K562 (cell line): Measurements from ENCODE around the gene TGM3. TPM values are rescaled to one million over a fixed set of nuclear protein-coding genes. Genes with fewer than 3 reads are reported as not detected.

Experiments
- BCOR ChIP-seq: fragments of 450-650 bp; IDR thresholded peaks from 2 replicates; pipeline ENCODE4 v1.6.1; 2016
- CBFA2T2 ChIP-seq: fragments of 450-650 bp; conservative IDR thresholded peaks from 2 replicates; pipeline ENCODE4 v1.6.1; 2017; ENCODE audit warnings: mild to moderate bottlenecking
- CBX8 ChIP-seq: fragments of 200-600 bp; sonication (generic); IDR thresholded peaks from 2 replicates; pipeline ENCODE4 v1.6.1; 2012; ENCODE audit warnings: borderline replicate concordance, mixed run types, low read depth, mild to moderate bottlenecking, moderate library complexity, mixed read lengths, low read length, control low read depth, inconsistent platforms; ENCODE audit not compliant: poor library complexity, severe bottlenecking; ENCODE audit errors: extremely low read depth
- EGR1 ChIP-seq: fragments of 450-650 bp; conservative IDR thresholded peaks from 2 replicates; pipeline ENCODE4 v1.6.1; 2017; ENCODE audit warnings: mild to moderate bottlenecking
- FOS ChIP-seq: IDR thresholded peaks from 3 replicates; pipeline ENCODE4 v1.6.1; 2011; ENCODE audit not compliant: insufficient read length; ENCODE audit errors: extremely low read depth
- GMEB1 ChIP-seq: fragments of 250-450 bp; sonication (Bioruptor Pico); IDR thresholded peaks from 2 replicates; pipeline ENCODE4 v1.4.0; 2020; ENCODE audit warnings: mild to moderate bottlenecking
- JUN ChIP-seq, 2 experiments: sonication (generic) in 1 of 2; formaldehyde crosslinking in 1 of 2; IDR thresholded peaks; 2 replicates each; pipeline versions ENCODE4 v1.6.1 to v1.8.0; 2012 to 2022; ENCODE audit warnings: borderline replicate concordance in 2 of 2, mild to moderate bottlenecking in 2 of 2, improper control_type of control experiment in 1 of 2, low read depth in 1 of 2, low read length in 1 of 2, missing genetic modification reagents in 1 of 2
- MAX ChIP-seq: sonication (generic); formaldehyde crosslinking; IDR thresholded peaks from 2 replicates; pipeline ENCODE4 v1.9.0; 2022; ENCODE audit warnings: mild to moderate bottlenecking, missing genetic modification reagents
- MEF2D ChIP-seq: conservative IDR thresholded peaks from 2 replicates; pipeline ENCODE4 v1.6.1; 2016; ENCODE audit warnings: low read depth, missing genetic modification characterization, missing compliant biosample characterization
- MLLT1 ChIP-seq, 2 experiments: fragments of 450-650 bp; IDR thresholded peaks; 2 replicates each; pipeline ENCODE4 v1.6.1; 2016
- MTA1 ChIP-seq: fragments of 450-650 bp; IDR thresholded peaks from 2 replicates; pipeline ENCODE4 v1.6.1; 2017; ENCODE audit warnings: borderline replicate concordance
- NFIX ChIP-seq: fragments of 250-450 bp; sonication (Bioruptor Pico); IDR thresholded peaks from 2 replicates; pipeline ENCODE4 v1.4.0; 2020; ENCODE audit warnings: low read depth, mild to moderate bottlenecking, moderate library complexity
- NR1H2 ChIP-seq: sonication (generic); formaldehyde crosslinking; IDR thresholded peaks from 2 replicates; pipeline ENCODE4 v1.4.0; 2020; ENCODE audit warnings: mild to moderate bottlenecking, missing genetic modification reagents
- NR3C1 ChIP-seq: sonication (generic); formaldehyde crosslinking; IDR thresholded peaks from 2 replicates; pipeline ENCODE4 v1.8.1; 2022; ENCODE audit warnings: missing genetic modification reagents
- PHF8 ChIP-seq: fragments of 200-600 bp; sonication (generic); IDR thresholded peaks from 2 replicates; pipeline ENCODE4 v1.6.1; 2012; ENCODE audit warnings: mixed run types, mild to moderate bottlenecking, inconsistent platforms, low read length, moderate library complexity, borderline replicate concordance
- RFX1 ChIP-seq: fragments of 450-650 bp; IDR thresholded peaks from 2 replicates; pipeline ENCODE4 v1.6.1; 2016; ENCODE audit warnings: mild to moderate bottlenecking, moderate library complexity
- U2AF1 ChIP-seq: fragments of 200-400 bp; formaldehyde crosslinking; optimal IDR thresholded peaks from 2 replicates; pipeline ENCODE3; 2017; ENCODE audit warnings: mild to moderate bottlenecking, low read depth, low read length, moderate library complexity
- polyA plus RNA-seq, 8 experiments: library from polyadenylated mRNA; depleted of rRNA in 4 of 8; stranded (reverse) in 5 of 8; unstranded in 3 of 8; fragments of >200 nt; fragmentation: Nextera tagmentation in 2 of 8; fragmentation: Illumina TruSeq in 1 of 8; extraction: Ambion mirVana in 2 of 8; extraction: Trizol in 1 of 8; gene quantifications; 2 replicates each; pipeline versions ENCODE4 v1.2.1 to v1.2.3, GENCODE V29; 2011 to 2014; ENCODE audit warnings: inconsistent platforms in 1 of 8, missing spikeins in 1 of 8
- total RNA-seq, 7 experiments: library from RNA; depleted of rRNA in 6 of 7; stranded (reverse); fragments of >200 nt in 6 of 7; fragmentation: Illumina TruSeq in 2 of 7; extraction: Trizol in 2 of 7; gene quantifications; 2 replicates each; pipeline versions ENCODE4 v1.2.1 to v1.2.3, GENCODE V29; 2011 to 2021; ENCODE audit warnings: low replicate concordance in 1 of 7
- TF ChIP-seq, protein P1 (sequence below): fragments of 250-450 bp; sonication (Bioruptor Pico); IDR thresholded peaks from 2 replicates; pipeline ENCODE4 v1.5.0; 2020; ENCODE audit warnings: mild to moderate bottlenecking
- TF ChIP-seq, protein P2 (sequence below): fragments of 450-650 bp; formaldehyde crosslinking; IDR thresholded peaks from 2 replicates; pipeline ENCODE4 v1.4.0; 2020; ENCODE audit warnings: mild to moderate bottlenecking, moderate library complexity
- TF ChIP-seq, protein P3 (sequence below): sonication (generic); formaldehyde crosslinking; IDR thresholded peaks from 2 replicates; pipeline ENCODE4 v1.8.0; 2022; ENCODE audit warnings: mild to moderate bottlenecking, missing genetic modification reagents

Gene TGM3
- total and polyA plus RNA-seq, 9 of the 15 experiments (the other 6 are each of a cell fraction or from before 2014, with no cell fraction given), result not detected

GRCh38 chr20:2314759-2315439, 19.1 kb downstream of the TGM3 start (continued):
- TF ChIP-seq, protein P1, sequence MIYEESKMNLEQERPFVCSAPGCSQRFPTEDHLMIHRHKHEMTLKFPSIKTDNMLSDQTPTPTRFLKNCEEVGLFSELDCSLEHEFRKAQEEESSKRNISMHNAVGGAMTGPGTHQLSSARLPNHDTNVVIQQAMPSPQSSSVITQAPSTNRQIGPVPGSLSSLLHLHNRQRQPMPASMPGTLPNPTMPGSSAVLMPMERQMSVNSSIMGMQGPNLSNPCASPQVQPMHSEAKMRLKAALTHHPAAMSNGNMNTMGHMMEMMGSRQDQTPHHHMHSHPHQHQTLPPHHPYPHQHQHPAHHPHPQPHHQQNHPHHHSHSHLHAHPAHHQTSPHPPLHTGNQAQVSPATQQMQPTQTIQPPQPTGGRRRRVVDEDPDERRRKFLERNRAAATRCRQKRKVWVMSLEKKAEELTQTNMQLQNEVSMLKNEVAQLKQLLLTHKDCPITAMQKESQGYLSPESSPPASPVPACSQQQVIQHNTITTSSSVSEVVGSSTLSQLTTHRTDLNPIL (CRISPR knock-in tag), result no peak
- TF ChIP-seq NR3C1 (no peak), PHF8 (peak; percentile 28; the same call in 1 of the 2 replicates), MTA1 (no peak; the same call in 1 of the 2 replicates), MEF2D (tag) (no peak), NFIX (CRISPR knock-in tag) (no peak), MAX (CRISPR knock-in tag) (no peak; the same call in 1 of the 2 replicates), JUN (IDR thresholded peaks at IDR 0.05; ENCODE audit: borderline replicate concordance, low read depth, low read length) (peak; percentile 46; the same call in 1 of the 2 replicates), JUN (CRISPR knock-in tag; IDR thresholded peaks at IDR 0.05; ENCODE audit: borderline replicate concordance) (no peak), CBFA2T2 (peak; percentile 89), GMEB1 (CRISPR knock-in tag) (no peak), EGR1 (no peak), FOS (no peak), CBX8 (no peak), BCOR (0 out of 2 replicates have a peak, but pooled peaks have one; percentile 47), U2AF1 (no peak), MLLT1 (IDR thresholded peaks at IDR 0.05) (no peak), NR1H2 (no peak), RFX1 (no peak)
- TF ChIP-seq, protein P2, sequence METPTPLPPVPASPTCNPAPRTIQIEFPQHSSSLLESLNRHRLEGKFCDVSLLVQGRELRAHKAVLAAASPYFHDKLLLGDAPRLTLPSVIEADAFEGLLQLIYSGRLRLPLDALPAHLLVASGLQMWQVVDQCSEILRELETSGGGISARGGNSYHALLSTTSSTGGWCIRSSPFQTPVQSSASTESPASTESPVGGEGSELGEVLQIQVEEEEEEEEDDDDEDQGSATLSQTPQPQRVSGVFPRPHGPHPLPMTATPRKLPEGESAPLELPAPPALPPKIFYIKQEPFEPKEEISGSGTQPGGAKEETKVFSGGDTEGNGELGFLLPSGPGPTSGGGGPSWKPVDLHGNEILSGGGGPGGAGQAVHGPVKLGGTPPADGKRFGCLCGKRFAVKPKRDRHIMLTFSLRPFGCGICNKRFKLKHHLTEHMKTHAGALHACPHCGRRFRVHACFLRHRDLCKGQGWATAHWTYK, result no peak
- TF ChIP-seq, protein P3, sequence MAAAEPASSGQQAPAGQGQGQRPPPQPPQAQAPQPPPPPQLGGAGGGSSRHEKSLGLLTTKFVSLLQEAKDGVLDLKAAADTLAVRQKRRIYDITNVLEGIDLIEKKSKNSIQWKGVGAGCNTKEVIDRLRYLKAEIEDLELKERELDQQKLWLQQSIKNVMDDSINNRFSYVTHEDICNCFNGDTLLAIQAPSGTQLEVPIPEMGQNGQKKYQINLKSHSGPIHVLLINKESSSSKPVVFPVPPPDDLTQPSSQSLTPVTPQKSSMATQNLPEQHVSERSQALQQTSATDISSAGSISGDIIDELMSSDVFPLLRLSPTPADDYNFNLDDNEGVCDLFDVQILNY (CRISPR knock-in tag), result no peak
